Caco-2 (cell line): ENCODE results near the gene SRP72. TPM values are rescaled to one million over a fixed set of nuclear protein-coding genes. Genes with fewer than 3 reads are reported as not detected.

Experiments
- BruUV-seq: library from RNA; stranded (reverse); fragments of 400-500 nt; replicated peaks from 2 replicates; lab custom pipeline; 2021; lab: Mats Ljungman, UMichigan
- CTCF ChIA-PET: fragments of 300-600 bp; sonication (Branson Sonifier 250); formaldehyde crosslinking; loops from one replicate; lab custom pipeline; 2022; ENCODE audit warnings: antibody characterized with exemption; lab: Charles Lee
- POLR2A ChIA-PET: fragments of 300-600 bp; sonication (Branson Sonifier 250); formaldehyde crosslinking; loops from one replicate; lab custom pipeline; 2022; ENCODE audit warnings: antibody characterized with exemption; lab: Charles Lee
- DNase-seq, 2 experiments: peaks; one replicate each; pipeline versions ENCODE4 v3.0.0 to v3.0.0-alpha.2; 2020 to 2022
- H3K27me3 ChIP-seq: replicated peaks from 2 replicates; pipeline ENCODE4 v1.6.0; 2011; ENCODE audit warnings: low read length; ENCODE audit not compliant: control insufficient read depth, insufficient read depth
- H3K36me3 ChIP-seq: 2 replicates; pipeline ENCODE4 v1.5.1; 2011; ENCODE audit warnings: low read length; ENCODE audit not compliant: control insufficient read depth, insufficient read depth
- H3K4me1 ChIP-seq: fragments of 250-450 bp; sonication (Bioruptor Pico); 2 replicates; pipeline ENCODE4 v1.5.1; 2020; ENCODE audit warnings: mild to moderate bottlenecking
- H3K4me3 ChIP-seq: 2 replicates; pipeline ENCODE4 v1.5.1; 2011; ENCODE audit warnings: low read depth, mild to moderate bottlenecking, control low read depth, low read length
- H3K9me3 ChIP-seq: fragments of 250-450 bp; sonication (Bioruptor Pico); 2 replicates; pipeline ENCODE4 v1.5.1; 2020; ENCODE audit warnings: mild to moderate bottlenecking, moderate library complexity
- H3K27ac Mint-ChIP-seq: one replicate; pipeline ENCODE4 v1.8.0; 2022; ENCODE audit warnings: mixed read lengths; ENCODE audit not compliant: unreplicated experiment
- H3K27me3 Mint-ChIP-seq: one replicate; pipeline ENCODE4 v1.8.0; 2022; ENCODE audit warnings: mixed read lengths; ENCODE audit not compliant: insufficient read depth, unreplicated experiment
- H3K36me3 Mint-ChIP-seq: one replicate; pipeline ENCODE4 v1.8.0; 2022; ENCODE audit warnings: mild to moderate bottlenecking, mixed read lengths; ENCODE audit not compliant: insufficient read depth, unreplicated experiment
- H3K4me1 Mint-ChIP-seq: one replicate; pipeline ENCODE4 v1.8.0; 2022; ENCODE audit warnings: low read depth, mixed read lengths; ENCODE audit not compliant: unreplicated experiment
- H3K4me3 Mint-ChIP-seq: one replicate; pipeline ENCODE4 v1.8.0; 2022; ENCODE audit warnings: mild to moderate bottlenecking, moderate library complexity, mixed read lengths; ENCODE audit not compliant: unreplicated experiment
- H3K9me3 Mint-ChIP-seq: one replicate; pipeline ENCODE4 v1.8.0; 2022; ENCODE audit warnings: mixed read lengths; ENCODE audit not compliant: unreplicated experiment
- CTCF ChIP-seq, 2 experiments: fragments of 200-600 bp in 1 of 2; IDR thresholded peaks; 1 replicate in 1 of 2; 2 replicates in 1 of 2; pipeline versions ENCODE4 v1.5.1 to v1.8.0; 2011 to 2022; ENCODE audit warnings: antibody characterized with exemption in 1 of 2, control low read depth in 1 of 2, inconsistent platforms in 1 of 2, low read depth in 1 of 2, low read length in 1 of 2, mild to moderate bottlenecking in 1 of 2, moderate library complexity in 1 of 2; ENCODE audit not compliant: insufficient read depth in 1 of 2, severe bottlenecking in 1 of 2, unreplicated experiment in 1 of 2
- intact Hi-C: fragments of 100-400 bp; cut with micrococcal nuclease; formaldehyde crosslinking; loops from one replicate; pipeline ENCODE4 v1.10.0; 2022; ENCODE audit not compliant: unreplicated experiment
- total RNA-seq: library from RNA; stranded (reverse); gene quantifications from 2 replicates; pipeline ENCODE4 v1.2.3, GENCODE V29; 2022

The SRP72 gene
- total RNA-seq, 1 experiment from 2014 or later: 116 TPM

DNA sequence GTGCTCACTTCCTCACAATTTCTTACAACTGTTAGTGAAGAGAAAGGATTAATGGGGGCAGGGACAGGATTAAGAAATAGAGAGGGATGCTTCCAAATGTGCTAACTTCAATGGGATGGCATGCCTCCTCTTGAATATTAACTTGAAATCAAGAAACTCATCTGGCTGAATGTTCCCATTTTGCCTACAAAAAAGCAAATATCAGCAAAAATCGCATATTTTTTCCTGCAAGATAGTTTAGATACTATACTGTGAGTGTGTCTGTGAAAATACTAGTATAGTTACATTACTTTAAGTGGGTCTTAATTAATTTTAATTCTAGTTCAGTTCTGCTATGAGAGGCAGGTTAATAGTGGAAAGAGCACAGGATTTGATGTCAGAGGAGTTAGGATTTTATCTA lies 26.4 kb upstream of the SRP72 start:
- intact Hi-C loops: no loop called here
- no peak overlapping the region for H3K27ac Mint-ChIP-seq
- peaks cover 9% of the 10 kb centered on the region; the same call in 1 of the 2 replicates for H3K4me1 ChIP-seq

DNA sequence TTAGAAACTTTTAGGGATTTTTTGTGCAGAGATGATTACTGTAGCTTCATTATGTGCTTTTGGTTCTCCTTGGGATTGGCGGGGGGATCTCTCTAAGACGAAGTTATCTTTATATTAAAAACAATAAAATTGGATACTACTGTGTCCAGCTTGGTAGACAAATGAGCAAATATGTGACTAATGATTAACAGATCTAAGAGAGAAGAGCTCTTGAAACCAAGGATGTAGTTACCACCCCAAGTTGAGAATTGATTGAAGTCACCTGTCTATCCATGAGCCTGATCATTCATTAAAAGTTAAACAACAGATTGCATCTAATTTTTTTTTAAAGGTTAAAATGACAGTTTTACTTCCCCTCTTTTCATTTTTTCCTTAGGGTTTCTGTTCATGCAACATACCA lies 22.7 kb upstream of the SRP72 start:
- H3K4me3 Mint-ChIP-seq: no peak overlapping the region
- no peaks in the 10 kb centered on the region for H3K9me3 Mint-ChIP-seq
- H3K4me3 ChIP-seq: no peak overlapping the region
- H3K4me1 ChIP-seq: peaks cover 9% of the 10 kb centered on the region; the same call in 1 of the 2 replicates
- H3K9me3 ChIP-seq: no peaks in the 10 kb centered on the region
- ChIA-PET POLR2A (interaction anchor here (0.6 to 1.4 kb wide), 3 partner anchors 9 to 58 kb away, joined by 3 to 5 read pairs (median 3); partner anchors contain the start of genes AASDH and PAICS), CTCF (no interaction called here)
- no peak overlapping the region for H3K27ac Mint-ChIP-seq
- no peaks in the 10 kb centered on the region for H3K27me3 Mint-ChIP-seq
- TF ChIP-seq CTCF (IDR thresholded peaks at IDR 0.05; ENCODE audit: insufficient read depth in 1 of 2, low read depth in 1 of 2, low read length in 1 of 2, severe bottlenecking in 1 of 2, unreplicated experiment in 1 of 2): no peak
- peaks cover 10% of the 10 kb centered on the region for H3K4me1 Mint-ChIP-seq
- intact Hi-C loops: no loop called here
- BruUV-seq: no TSS peak
- H3K36me3 Mint-ChIP-seq: peaks cover 83% of the 10 kb centered on the region
- H3K27me3 ChIP-seq: no peaks in the 10 kb centered on the region
- no peak for DNase-seq
- peaks cover 2% of the 10 kb centered on the region for H3K36me3 ChIP-seq

More for the DNA sequence above, 26.4 kb upstream of the SRP72 start:
- DNase-seq: no peak
- no TSS peak for BruUV-seq
- peaks cover 16% of the 10 kb centered on the region for H3K4me1 Mint-ChIP-seq
- Histone ChIP-seq H3K4me3 (no peak overlapping the region), H3K36me3 (peaks cover 2% of the 10 kb centered on the region), H3K9me3 (no peaks in the 10 kb centered on the region), H3K27me3 (no peaks in the 10 kb centered on the region)
- TF ChIP-seq CTCF (IDR thresholded peaks at IDR 0.05; ENCODE audit: insufficient read depth in 1 of 2, low read depth in 1 of 2, low read length in 1 of 2, severe bottlenecking in 1 of 2, unreplicated experiment in 1 of 2): no peak
- CTCF ChIA-PET: no interaction called here
- no peak overlapping the region for H3K4me3 Mint-ChIP-seq
- POLR2A ChIA-PET: no interaction called here
- no peaks in the 10 kb centered on the region for H3K27me3 Mint-ChIP-seq
- H3K9me3 Mint-ChIP-seq: no peaks in the 10 kb centered on the region
- peaks cover 74% of the 10 kb centered on the region for H3K36me3 Mint-ChIP-seq

- Mint-ChIP-seq H3K27me3 (no peaks in the 10 kb centered on the region), H3K27ac (no peak overlapping the region), H3K36me3 (peaks cover 88% of the 10 kb centered on the region), H3K4me3 (no peak overlapping the region), H3K9me3 (no peaks in the 10 kb centered on the region), H3K4me1 (peaks cover 5% of the 10 kb centered on the region)
- CTCF ChIA-PET: interaction anchor here (0.5 kb wide), 1 partner anchor 332 kb away, joined by 3 read pairs; no protein-coding TSS in a partner anchor
- DNase-seq: no peak
- intact Hi-C loops: no loop called here
- Histone ChIP-seq H3K9me3 (no peaks in the 10 kb centered on the region), H3K4me3 (no peak overlapping the region), H3K36me3 (peaks cover 1% of the 10 kb centered on the region; the same call in 1 of the 2 replicates), H3K27me3 (no peaks in the 10 kb centered on the region), H3K4me1 (peaks cover 9% of the 10 kb centered on the region; the same call in 1 of the 2 replicates)
- no peak for TF ChIP-seq CTCF (IDR thresholded peaks at IDR 0.05; ENCODE audit: insufficient read depth in 1 of 2, low read depth in 1 of 2, low read length in 1 of 2, severe bottlenecking in 1 of 2, unreplicated experiment in 1 of 2)
- POLR2A ChIA-PET: interaction anchor here (1.4 kb wide), 1 partner anchor 59 kb away, joined by 3 read pairs; the partner anchor contains the start of gene AASDH
- no TSS peak for BruUV-seq
Observed at GRCh38 chr4:56445699-56446098, 21.7 kb upstream of the SRP72 start.
